HEK293 (cell line): Measurements from ENCODE around the gene FHAD1.

Source experiments
- CTCF ChIA-PET: fragments of 350-600 bp; formaldehyde crosslinking; extraction: SDS; loops from one replicate; lab custom pipeline; 2021; ENCODE audit warnings: antibody characterized with exemption; lab: Yijun Ruan, JAX
- POLR2A ChIA-PET: fragments of 300-600 bp; formaldehyde crosslinking; extraction: SDS; loops from one replicate; lab custom pipeline; 2020; ENCODE audit warnings: antibody characterized with exemption, inconsistent platforms; lab: Yijun Ruan, JAX
- H3K27ac ChIP-seq: fragments of 200-500 bp; sonication (Bioruptor generic); 2 replicates; pipeline ENCODE4 v1.5.1; 2014; ENCODE audit warnings: low read depth, low read length, control low read depth, inconsistent platforms; ENCODE audit errors: extremely low read depth
- H3K36me3 ChIP-seq, 2 experiments: fragments of 200-500 bp in 1 of 2; sonication (Bioruptor generic) in 1 of 2; 1 replicate in 1 of 2; 2 replicates in 1 of 2; pipeline ENCODE4 v1.5.1; 2014 to 2017; ENCODE audit warnings: inconsistent platforms in 2 of 2, low read length in 2 of 2; ENCODE audit not compliant: control insufficient read depth in 2 of 2, insufficient read depth in 1 of 2
- H3K4me1 ChIP-seq: fragments of 200-500 bp; sonication (Bioruptor generic); 2 replicates; pipeline ENCODE4 v1.5.1; 2014; ENCODE audit warnings: mild to moderate bottlenecking, low read length, inconsistent platforms; ENCODE audit not compliant: control insufficient read depth, insufficient read depth
- H3K4me3 ChIP-seq: 2 replicates; pipeline ENCODE4 v1.5.1; 2011; ENCODE audit warnings: low read depth, mild to moderate bottlenecking, control low read depth, low read length, moderate library complexity
- H3K9me3 ChIP-seq: fragments of 200-500 bp; sonication (Bioruptor generic); 2 replicates; pipeline ENCODE4 v1.5.1; 2014; ENCODE audit warnings: low read depth, low read length, inconsistent platforms; ENCODE audit not compliant: control insufficient read depth, insufficient read depth
- GLI4 ChIP-seq: fragments of 450-650 bp; formaldehyde crosslinking; IDR thresholded peaks from 2 replicates; pipeline ENCODE4 v1.5.1; 2016; ENCODE audit warnings: missing biosample characterization, missing genetic modification characterization
- IKZF3 ChIP-seq: fragments of 450-650 bp; IDR thresholded peaks from 2 replicates; pipeline ENCODE4 v1.5.0; 2018; ENCODE audit warnings: missing biosample characterization, mild to moderate bottlenecking, missing genetic modification characterization, moderate library complexity
- KLF8 ChIP-seq: fragments of 450-650 bp; formaldehyde crosslinking; IDR thresholded peaks from 2 replicates; pipeline ENCODE4 v1.5.1; 2016; ENCODE audit warnings: missing biosample characterization, missing genetic modification characterization
- RBAK ChIP-seq: fragments of 450-650 bp; formaldehyde crosslinking; IDR thresholded peaks from 2 replicates; pipeline ENCODE4 v1.5.1; 2016; ENCODE audit warnings: missing biosample characterization, missing genetic modification characterization
- SETDB1 ChIP-seq: IDR thresholded peaks from one replicate; pipeline ENCODE4 v1.6.1; 2017; ENCODE audit warnings: mild to moderate bottlenecking, low read length, moderate library complexity, mixed read lengths; ENCODE audit not compliant: insufficient read length
- YY2 ChIP-seq: fragments of 450-650 bp; formaldehyde crosslinking; IDR thresholded peaks from 2 replicates; pipeline ENCODE4 v1.5.1; 2016; ENCODE audit warnings: missing biosample characterization, missing genetic modification characterization
- ZBTB17 ChIP-seq: fragments of 450-650 bp; formaldehyde crosslinking; IDR thresholded peaks from 2 replicates; pipeline ENCODE4 v1.5.1; 2016; ENCODE audit warnings: missing biosample characterization, missing genetic modification characterization
- ZNF112 ChIP-seq: fragments of 450-650 bp; formaldehyde crosslinking; IDR thresholded peaks from 2 replicates; pipeline ENCODE4 v1.5.0; 2017; ENCODE audit warnings: missing biosample characterization, missing genetic modification characterization
- ZNF211 ChIP-seq: fragments of 450-650 bp; formaldehyde crosslinking; IDR thresholded peaks from 2 replicates; pipeline ENCODE4 v1.5.1; 2016; ENCODE audit warnings: low read depth, missing biosample characterization, missing genetic modification characterization
- ZNF23 ChIP-seq: fragments of 450-650 bp; formaldehyde crosslinking; IDR thresholded peaks from 2 replicates; pipeline ENCODE4 v1.5.1; 2016; ENCODE audit warnings: missing biosample characterization, missing genetic modification characterization, borderline replicate concordance
- ZNF433 ChIP-seq: fragments of 450-650 bp; formaldehyde crosslinking; IDR thresholded peaks from 2 replicates; pipeline ENCODE4 v1.5.1; 2016; ENCODE audit warnings: missing biosample characterization, missing genetic modification characterization, low read depth
- ZNF530 ChIP-seq: fragments of 450-650 bp; formaldehyde crosslinking; IDR thresholded peaks from 2 replicates; pipeline ENCODE4 v1.5.1; 2016; ENCODE audit warnings: low read depth, missing biosample characterization, missing genetic modification characterization
- ZNF555 ChIP-seq: fragments of 450-650 bp; formaldehyde crosslinking; conservative IDR thresholded peaks from 2 replicates; pipeline ENCODE4 v1.5.1; 2017; ENCODE audit warnings: missing biosample characterization, mild to moderate bottlenecking, missing genetic modification characterization, inconsistent platforms
- ZNF585B ChIP-seq: fragments of 450-650 bp; formaldehyde crosslinking; IDR thresholded peaks from 2 replicates; pipeline ENCODE4 v1.5.1; 2016; ENCODE audit warnings: missing biosample characterization, missing genetic modification characterization
- ZNF76 ChIP-seq: fragments of 450-650 bp; formaldehyde crosslinking; IDR thresholded peaks from 2 replicates; pipeline ENCODE4; 2016; ENCODE audit warnings: low read depth, missing biosample characterization, missing genetic modification characterization, borderline replicate concordance
- ZNF785 ChIP-seq: fragments of 450-650 bp; formaldehyde crosslinking; IDR thresholded peaks from 2 replicates; pipeline ENCODE4 v1.5.1; 2016; ENCODE audit warnings: missing biosample characterization, missing genetic modification characterization
- TF ChIP-seq, protein P1 (sequence below): fragments of 450-650 bp; formaldehyde crosslinking; IDR thresholded peaks from 2 replicates; pipeline ENCODE4; 2016; ENCODE audit warnings: missing biosample characterization, missing genetic modification characterization
- TF ChIP-seq, protein P2 (sequence below): fragments of 450-650 bp; formaldehyde crosslinking; IDR thresholded peaks from 2 replicates; pipeline ENCODE4 v1.5.1; 2016; ENCODE audit warnings: missing biosample characterization, missing genetic modification characterization
- TF ChIP-seq, protein P3 (sequence below): fragments of 450-650 bp; formaldehyde crosslinking; IDR thresholded peaks from 2 replicates; pipeline ENCODE4 v1.5.0; 2017; ENCODE audit warnings: missing biosample characterization, missing genetic modification characterization, borderline replicate concordance
- TF ChIP-seq, protein P4 (sequence below): fragments of 450-650 bp; formaldehyde crosslinking; IDR thresholded peaks from 2 replicates; pipeline ENCODE4 v1.5.1; 2016; ENCODE audit warnings: missing biosample characterization, missing genetic modification characterization, low read depth
- TF ChIP-seq, protein P5 (sequence below): fragments of 450-650 bp; formaldehyde crosslinking; IDR thresholded peaks from 2 replicates; pipeline ENCODE4 v1.5.1; 2016; ENCODE audit warnings: missing biosample characterization, missing genetic modification characterization

Gene FHAD1

DNA sequence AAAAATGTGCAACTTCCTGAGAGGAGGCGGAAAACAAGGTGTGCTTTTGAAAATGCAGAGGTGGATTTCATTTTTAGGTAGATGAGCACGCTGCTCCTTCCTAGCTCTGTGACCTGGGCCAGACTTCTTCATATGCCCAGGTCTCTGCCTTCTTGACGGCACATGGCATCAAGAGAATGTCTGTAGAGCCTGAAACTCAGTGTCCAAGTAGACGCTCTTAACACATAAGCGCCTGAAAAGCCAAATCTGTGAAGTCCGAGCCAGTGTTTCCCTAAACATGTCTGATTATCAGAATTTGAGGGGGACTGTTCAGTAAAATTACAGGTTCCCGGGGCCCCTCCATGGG, 25.7 kb downstream of the FHAD1 start:
- H3K36me3 ChIP-seq, result no peaks in the 10 kb centered on the region
- ChIA-PET CTCF (interaction anchor here (0.7 to 5.2 kb wide), 26 partner anchors 8 to 1307 kb away, joined by 3 to 73 read pairs (median 5); partner anchors contain the start of genes FHAD1 and TMEM51), POLR2A (interaction anchor here (1.1 kb wide), 1 partner anchor 144 kb away, joined by 6 read pairs; no protein-coding TSS in a partner anchor)
- H3K4me1 ChIP-seq, result no peaks in the 10 kb centered on the region
- peak; percentile 0 for TF ChIP-seq SETDB1
- TF ChIP-seq, protein P1, sequence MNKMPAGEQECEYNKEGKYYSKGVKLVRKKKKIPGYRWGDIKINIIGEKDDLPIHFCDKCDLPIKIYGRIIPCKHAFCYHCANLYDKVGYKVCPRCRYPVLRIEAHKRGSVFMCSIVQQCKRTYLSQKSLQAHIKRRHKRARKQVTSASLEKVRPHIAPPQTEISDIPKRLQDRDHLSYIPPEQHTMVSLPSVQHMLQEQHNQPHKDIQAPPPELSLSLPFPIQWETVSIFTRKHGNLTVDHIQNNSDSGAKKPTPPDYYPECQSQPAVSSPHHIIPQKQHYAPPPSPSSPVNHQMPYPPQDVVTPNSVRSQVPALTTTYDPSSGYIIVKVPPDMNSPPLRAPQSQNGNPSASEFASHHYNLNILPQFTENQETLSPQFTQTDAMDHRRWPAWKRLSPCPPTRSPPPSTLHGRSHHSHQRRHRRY (tag by site-specific recombination), result no peak
- no peak for TF ChIP-seq ZNF211 (tag by site-specific recombination)
- TF ChIP-seq, protein P2, sequence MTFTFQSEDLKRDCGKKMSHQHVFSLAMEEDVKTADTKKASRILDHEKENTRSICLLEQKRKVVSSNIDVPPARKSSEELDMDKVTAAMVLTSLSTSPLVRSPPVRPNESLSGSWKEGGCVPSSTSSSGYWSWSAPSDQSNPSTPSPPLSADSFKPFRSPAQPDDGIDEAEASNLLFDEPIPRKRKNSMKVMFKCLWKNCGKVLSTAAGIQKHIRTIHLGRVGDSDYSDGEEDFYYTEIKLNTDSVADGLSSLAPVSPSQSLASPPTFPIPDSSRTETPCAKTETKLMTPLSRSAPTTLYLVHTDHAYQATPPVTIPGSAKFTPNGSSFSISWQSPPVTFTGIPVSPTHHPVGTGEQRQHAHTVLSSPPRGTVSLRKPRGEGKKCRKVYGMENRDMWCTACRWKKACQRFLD, result no peak
- TF ChIP-seq YY2 (tag by site-specific recombination), result no peak
- no peak for TF ChIP-seq ZNF585B (tag by site-specific recombination)
- TF ChIP-seq ZNF76 (tag by site-specific recombination), result no peak
- H3K9me3 ChIP-seq, result no peaks in the 10 kb centered on the region
- H3K27ac ChIP-seq, result no peak overlapping the region
- H3K4me3 ChIP-seq, result no peak overlapping the region

DNA sequence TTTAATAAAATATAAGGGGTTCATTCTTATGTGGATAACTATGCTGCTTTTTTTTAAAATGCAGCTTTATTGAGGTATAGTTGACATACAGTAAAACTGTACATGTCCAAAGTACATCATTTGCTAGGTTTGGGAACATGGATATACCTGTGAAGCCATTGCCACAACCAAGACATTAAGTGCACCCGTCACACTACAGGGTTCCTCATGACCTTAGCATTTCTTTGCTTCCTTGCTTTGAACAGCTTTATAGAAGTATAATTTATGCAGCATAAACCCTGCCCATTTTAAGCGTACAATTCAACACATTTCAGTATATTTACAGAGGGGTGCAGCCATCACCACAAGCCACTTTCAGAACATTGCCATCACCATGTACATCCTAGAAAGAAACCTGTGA, 26.3 kb downstream of the FHAD1 start:
- ChIA-PET CTCF (interaction anchor here (0.7 to 5.2 kb wide), 24 partner anchors 8 to 1307 kb away, joined by 3 to 73 read pairs (median 5); partner anchors contain the start of genes FHAD1 and TMEM51), POLR2A (no interaction called here)
- Histone ChIP-seq H3K4me3 (no peak overlapping the region), H3K27ac (no peak overlapping the region), H3K4me1 (no peaks in the 10 kb centered on the region), H3K36me3 (no peaks in the 10 kb centered on the region), H3K9me3 (no peaks in the 10 kb centered on the region)
- no peak for TF ChIP-seq ZNF530 (tag by site-specific recombination)
- no peak for TF ChIP-seq ZNF112 (tag by site-specific recombination)
- no peak for TF ChIP-seq ZBTB17 (tag by site-specific recombination)
- TF ChIP-seq GLI4 (tag by site-specific recombination), result no peak
- no peak for TF ChIP-seq RBAK
- TF ChIP-seq, protein P3, sequence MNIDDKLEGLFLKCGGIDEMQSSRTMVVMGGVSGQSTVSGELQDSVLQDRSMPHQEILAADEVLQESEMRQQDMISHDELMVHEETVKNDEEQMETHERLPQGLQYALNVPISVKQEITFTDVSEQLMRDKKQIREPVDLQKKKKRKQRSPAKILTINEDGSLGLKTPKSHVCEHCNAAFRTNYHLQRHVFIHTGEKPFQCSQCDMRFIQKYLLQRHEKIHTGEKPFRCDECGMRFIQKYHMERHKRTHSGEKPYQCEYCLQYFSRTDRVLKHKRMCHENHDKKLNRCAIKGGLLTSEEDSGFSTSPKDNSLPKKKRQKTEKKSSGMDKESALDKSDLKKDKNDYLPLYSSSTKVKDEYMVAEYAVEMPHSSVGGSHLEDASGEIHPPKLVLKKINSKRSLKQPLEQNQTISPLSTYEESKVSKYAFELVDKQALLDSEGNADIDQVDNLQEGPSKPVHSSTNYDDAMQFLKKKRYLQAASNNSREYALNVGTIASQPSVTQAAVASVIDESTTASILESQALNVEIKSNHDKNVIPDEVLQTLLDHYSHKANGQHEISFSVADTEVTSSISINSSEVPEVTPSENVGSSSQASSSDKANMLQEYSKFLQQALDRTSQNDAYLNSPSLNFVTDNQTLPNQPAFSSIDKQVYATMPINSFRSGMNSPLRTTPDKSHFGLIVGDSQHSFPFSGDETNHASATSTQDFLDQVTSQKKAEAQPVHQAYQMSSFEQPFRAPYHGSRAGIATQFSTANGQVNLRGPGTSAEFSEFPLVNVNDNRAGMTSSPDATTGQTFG (tag by site-specific recombination), result no peak
- TF ChIP-seq, protein P4, sequence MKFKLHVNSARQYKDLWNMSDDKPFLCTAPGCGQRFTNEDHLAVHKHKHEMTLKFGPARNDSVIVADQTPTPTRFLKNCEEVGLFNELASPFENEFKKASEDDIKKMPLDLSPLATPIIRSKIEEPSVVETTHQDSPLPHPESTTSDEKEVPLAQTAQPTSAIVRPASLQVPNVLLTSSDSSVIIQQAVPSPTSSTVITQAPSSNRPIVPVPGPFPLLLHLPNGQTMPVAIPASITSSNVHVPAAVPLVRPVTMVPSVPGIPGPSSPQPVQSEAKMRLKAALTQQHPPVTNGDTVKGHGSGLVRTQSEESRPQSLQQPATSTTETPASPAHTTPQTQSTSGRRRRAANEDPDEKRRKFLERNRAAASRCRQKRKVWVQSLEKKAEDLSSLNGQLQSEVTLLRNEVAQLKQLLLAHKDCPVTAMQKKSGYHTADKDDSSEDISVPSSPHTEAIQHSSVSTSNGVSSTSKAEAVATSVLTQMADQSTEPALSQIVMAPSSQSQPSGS (tag by site-specific recombination), result no peak
- TF ChIP-seq ZNF585B (tag by site-specific recombination), result no peak
- TF ChIP-seq IKZF3, result no peak
- no peak for TF ChIP-seq ZNF433 (tag by site-specific recombination)
- TF ChIP-seq KLF8, result no peak
- TF ChIP-seq ZNF23 (tag by site-specific recombination), result no peak
- no peak for TF ChIP-seq ZNF785
- TF ChIP-seq ZNF555 (tag by site-specific recombination), result no peak
- TF ChIP-seq, protein P5, sequence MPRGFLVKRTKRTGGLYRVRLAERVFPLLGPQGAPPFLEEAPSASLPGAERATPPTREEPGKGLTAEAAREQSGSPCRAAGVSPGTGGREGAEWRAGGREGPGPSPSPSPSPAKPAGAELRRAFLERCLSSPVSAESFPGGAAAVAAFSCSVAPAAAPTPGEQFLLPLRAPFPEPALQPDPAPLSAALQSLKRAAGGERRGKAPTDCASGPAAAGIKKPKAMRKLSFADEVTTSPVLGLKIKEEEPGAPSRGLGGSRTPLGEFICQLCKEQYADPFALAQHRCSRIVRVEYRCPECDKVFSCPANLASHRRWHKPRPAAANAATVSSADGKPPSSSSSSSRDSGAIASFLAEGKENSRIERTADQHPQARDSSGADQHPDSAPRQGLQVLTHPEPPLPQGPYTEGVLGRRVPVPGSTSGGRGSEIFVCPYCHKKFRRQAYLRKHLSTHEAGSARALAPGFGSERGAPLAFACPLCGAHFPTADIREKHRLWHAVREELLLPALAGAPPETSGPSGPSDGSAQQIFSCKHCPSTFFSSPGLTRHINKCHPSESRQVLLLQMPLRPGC (tag by site-specific recombination), result no peak
